ENCODE measurements around the gene FRAT1.

FRAT1 gene

DNA sequence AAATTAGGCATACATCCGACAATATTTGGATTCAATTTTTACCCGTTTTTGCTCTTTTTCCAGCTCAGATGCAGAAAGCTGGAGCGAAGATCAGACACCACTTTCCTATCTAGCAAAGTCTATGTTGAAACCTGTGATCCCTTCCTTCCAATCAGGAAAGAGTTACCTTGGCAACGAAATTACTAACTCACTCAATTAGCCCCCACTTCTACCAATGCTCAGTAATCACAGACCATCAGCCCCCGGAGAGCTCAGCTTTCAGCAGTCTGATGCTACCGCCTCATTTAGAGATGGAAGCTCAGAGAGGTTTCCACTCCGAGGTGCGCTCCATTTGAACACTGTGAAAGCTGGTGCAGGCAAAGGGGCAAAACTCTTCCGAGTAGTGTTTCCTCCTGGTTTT is 6.7 kb downstream of the FRAT1 start:
- POLR2A ChIA-PET, result interaction anchor here (1.2 kb wide), 1 partner anchor 9 kb away, joined by 3 read pairs; the partner anchor contains the start of gene FRAT2
- no peak for TF ChIP-seq ZNF571 (tag by site-specific recombination; IDR thresholded peaks at IDR 0.05)
- no peak for TF ChIP-seq ZNF174 (tag by site-specific recombination; IDR thresholded peaks at IDR 0.05)
- TF ChIP-seq, protein P1, sequence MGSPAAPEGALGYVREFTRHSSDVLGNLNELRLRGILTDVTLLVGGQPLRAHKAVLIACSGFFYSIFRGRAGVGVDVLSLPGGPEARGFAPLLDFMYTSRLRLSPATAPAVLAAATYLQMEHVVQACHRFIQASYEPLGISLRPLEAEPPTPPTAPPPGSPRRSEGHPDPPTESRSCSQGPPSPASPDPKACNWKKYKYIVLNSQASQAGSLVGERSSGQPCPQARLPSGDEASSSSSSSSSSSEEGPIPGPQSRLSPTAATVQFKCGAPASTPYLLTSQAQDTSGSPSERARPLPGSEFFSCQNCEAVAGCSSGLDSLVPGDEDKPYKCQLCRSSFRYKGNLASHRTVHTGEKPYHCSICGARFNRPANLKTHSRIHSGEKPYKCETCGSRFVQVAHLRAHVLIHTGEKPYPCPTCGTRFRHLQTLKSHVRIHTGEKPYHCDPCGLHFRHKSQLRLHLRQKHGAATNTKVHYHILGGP (tag by site-specific recombination; IDR thresholded peaks at IDR 0.05), result no peak
- no peak for TF ChIP-seq ZNF266 (tag by site-specific recombination; IDR thresholded peaks at IDR 0.05; ENCODE audit: low read depth)
- no peak for TF ChIP-seq ZNF660 (tag by site-specific recombination; IDR thresholded peaks at IDR 0.05)
- no peak for TF ChIP-seq ZNF157 (tag by site-specific recombination; IDR thresholded peaks at IDR 0.05)
- no peak for TF ChIP-seq ZNF549 (tag by site-specific recombination; IDR thresholded peaks at IDR 0.05)
- TF ChIP-seq FEZF1 (tag by site-specific recombination; IDR thresholded peaks at IDR 0.05), result no peak
- TF ChIP-seq ZNF146 (tag by site-specific recombination; IDR thresholded peaks at IDR 0.05), result no peak
- TF ChIP-seq ZNF175 (tag by site-specific recombination; IDR thresholded peaks at IDR 0.05), result no peak
- TF ChIP-seq, protein P2, sequence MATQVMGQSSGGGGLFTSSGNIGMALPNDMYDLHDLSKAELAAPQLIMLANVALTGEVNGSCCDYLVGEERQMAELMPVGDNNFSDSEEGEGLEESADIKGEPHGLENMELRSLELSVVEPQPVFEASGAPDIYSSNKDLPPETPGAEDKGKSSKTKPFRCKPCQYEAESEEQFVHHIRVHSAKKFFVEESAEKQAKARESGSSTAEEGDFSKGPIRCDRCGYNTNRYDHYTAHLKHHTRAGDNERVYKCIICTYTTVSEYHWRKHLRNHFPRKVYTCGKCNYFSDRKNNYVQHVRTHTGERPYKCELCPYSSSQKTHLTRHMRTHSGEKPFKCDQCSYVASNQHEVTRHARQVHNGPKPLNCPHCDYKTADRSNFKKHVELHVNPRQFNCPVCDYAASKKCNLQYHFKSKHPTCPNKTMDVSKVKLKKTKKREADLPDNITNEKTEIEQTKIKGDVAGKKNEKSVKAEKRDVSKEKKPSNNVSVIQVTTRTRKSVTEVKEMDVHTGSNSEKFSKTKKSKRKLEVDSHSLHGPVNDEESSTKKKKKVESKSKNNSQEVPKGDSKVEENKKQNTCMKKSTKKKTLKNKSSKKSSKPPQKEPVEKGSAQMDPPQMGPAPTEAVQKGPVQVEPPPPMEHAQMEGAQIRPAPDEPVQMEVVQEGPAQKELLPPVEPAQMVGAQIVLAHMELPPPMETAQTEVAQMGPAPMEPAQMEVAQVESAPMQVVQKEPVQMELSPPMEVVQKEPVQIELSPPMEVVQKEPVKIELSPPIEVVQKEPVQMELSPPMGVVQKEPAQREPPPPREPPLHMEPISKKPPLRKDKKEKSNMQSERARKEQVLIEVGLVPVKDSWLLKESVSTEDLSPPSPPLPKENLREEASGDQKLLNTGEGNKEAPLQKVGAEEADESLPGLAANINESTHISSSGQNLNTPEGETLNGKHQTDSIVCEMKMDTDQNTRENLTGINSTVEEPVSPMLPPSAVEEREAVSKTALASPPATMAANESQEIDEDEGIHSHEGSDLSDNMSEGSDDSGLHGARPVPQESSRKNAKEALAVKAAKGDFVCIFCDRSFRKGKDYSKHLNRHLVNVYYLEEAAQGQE (tag by site-specific recombination; IDR thresholded peaks at IDR 0.05), result no peak
- TF ChIP-seq ZNF561 (tag by site-specific recombination; IDR thresholded peaks at IDR 0.05; ENCODE audit: borderline replicate concordance), result no peak
- no peak for TF ChIP-seq ZNF341 (tag by site-specific recombination; IDR thresholded peaks at IDR 0.05; ENCODE audit: low read depth)
- TF ChIP-seq ZNF558 (tag by site-specific recombination; IDR thresholded peaks at IDR 0.05), result no peak
- TF ChIP-seq KLF8 (tag by site-specific recombination; IDR thresholded peaks at IDR 0.05), result no peak
- TF ChIP-seq IKZF3 (tag by site-specific recombination; IDR thresholded peaks at IDR 0.05), result no peak
- Histone ChIP-seq H3K27ac (ENCODE audit: extremely low read depth, low read depth, low read length) (no peak overlapping the region), H3K9me3 (ENCODE audit: control insufficient read depth, insufficient read depth, low read depth, low read length) (no peaks in the 10 kb centered on the region), H3K36me3 (ENCODE audit: control insufficient read depth in 2 of 2, insufficient read depth in 1 of 2, low read length in 2 of 2) (peaks cover 3 to 6% of the 10 kb centered on the region in 2 experiments; a peak in 2 of 3 replicates), H3K4me1 (ENCODE audit: control insufficient read depth, insufficient read depth, low read length) (peaks cover 7% of the 10 kb centered on the region), H3K4me3 (ENCODE audit: low read depth, low read length) (no peak overlapping the region)
- CTCF ChIA-PET, result interaction anchor here (0.6 to 1.8 kb wide), 2 partner anchors 47 to 815 kb away, joined by 3 to 7 read pairs; no protein-coding TSS in a partner anchor

DNA sequence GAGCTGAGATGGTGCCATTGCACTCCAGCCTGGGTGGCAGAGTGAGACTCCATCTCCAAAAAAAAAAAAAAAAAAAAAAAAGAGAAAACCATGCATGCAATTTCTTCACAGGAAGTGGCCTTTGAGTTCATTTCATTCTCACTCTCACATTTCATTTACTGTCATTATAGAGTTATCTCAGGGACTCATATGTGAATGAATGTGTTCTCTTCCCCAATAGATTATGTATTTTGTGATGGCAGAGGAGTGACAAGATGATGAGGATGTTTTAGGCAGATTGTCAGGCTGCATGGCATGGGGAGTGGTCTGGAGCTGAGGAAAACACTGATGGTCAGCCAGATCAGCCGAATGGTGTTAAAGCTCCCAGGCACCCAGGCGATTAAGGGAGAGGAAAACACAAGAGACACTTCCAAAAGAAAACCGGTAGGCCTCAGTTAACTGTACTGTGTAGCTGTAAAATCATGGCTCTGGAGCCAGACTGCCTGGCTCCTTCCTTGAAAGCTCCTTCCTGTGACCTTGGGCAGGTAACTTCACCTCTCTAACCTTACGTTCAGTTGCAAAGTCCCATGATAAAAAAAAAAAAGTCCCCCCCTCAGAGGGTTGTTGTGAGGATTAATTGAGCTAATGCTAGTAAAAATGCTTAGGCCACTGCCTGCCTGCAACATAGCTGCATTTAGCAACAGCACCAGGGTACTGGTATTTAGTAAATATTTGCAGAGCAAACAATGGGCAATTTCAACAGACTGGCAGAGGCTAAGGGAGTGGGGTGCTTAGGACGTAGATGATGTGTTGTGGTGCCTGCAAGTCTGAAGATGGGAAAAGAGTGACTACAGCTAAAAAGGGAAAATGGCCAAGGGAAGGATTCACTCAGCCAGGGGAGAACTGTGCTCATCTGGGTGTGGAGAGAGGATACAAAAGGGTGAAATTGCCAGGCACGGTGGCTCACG is 8.6 kb downstream of the FRAT1 start:
- Histone ChIP-seq H3K9me3 (ENCODE audit: control insufficient read depth, insufficient read depth, low read depth, low read length) (no peaks in the 10 kb centered on the region), H3K27ac (ENCODE audit: extremely low read depth, low read depth, low read length) (no peak overlapping the region), H3K4me3 (ENCODE audit: low read depth, low read length) (no peak overlapping the region), H3K36me3 (ENCODE audit: control insufficient read depth in 2 of 2, insufficient read depth in 1 of 2, low read length in 2 of 2) (peaks cover 3 to 12% of the 10 kb centered on the region in 2 experiments; a peak in 2 of 3 replicates), H3K4me1 (ENCODE audit: control insufficient read depth, insufficient read depth, low read length) (peaks cover 10% of the 10 kb centered on the region)
- CTCF ChIA-PET, result interaction anchor here (0.6 to 1.8 kb wide), 3 partner anchors 8 to 49 kb away, joined by 4 to 7 read pairs (median 4); no protein-coding TSS in a partner anchor
- POLR2A ChIA-PET, result interaction anchor here (0.7 to 1.1 kb wide), 2 partner anchors 8 to 20 kb away, joined by 3 read pairs; partner anchors contain the start of gene FRAT1
- TF ChIP-seq, protein P3, sequence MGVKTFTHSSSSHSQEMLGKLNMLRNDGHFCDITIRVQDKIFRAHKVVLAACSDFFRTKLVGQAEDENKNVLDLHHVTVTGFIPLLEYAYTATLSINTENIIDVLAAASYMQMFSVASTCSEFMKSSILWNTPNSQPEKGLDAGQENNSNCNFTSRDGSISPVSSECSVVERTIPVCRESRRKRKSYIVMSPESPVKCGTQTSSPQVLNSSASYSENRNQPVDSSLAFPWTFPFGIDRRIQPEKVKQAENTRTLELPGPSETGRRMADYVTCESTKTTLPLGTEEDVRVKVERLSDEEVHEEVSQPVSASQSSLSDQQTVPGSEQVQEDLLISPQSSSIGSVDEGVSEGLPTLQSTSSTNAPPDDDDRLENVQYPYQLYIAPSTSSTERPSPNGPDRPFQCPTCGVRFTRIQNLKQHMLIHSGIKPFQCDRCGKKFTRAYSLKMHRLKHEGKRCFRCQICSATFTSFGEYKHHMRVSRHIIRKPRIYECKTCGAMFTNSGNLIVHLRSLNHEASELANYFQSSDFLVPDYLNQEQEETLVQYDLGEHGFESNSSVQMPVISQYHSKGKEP (tag by site-specific recombination; IDR thresholded peaks at IDR 0.05), result no peak
- TF ChIP-seq ZNF514 (tag by site-specific recombination; IDR thresholded peaks at IDR 0.05), result no peak
- TF ChIP-seq, protein P4, sequence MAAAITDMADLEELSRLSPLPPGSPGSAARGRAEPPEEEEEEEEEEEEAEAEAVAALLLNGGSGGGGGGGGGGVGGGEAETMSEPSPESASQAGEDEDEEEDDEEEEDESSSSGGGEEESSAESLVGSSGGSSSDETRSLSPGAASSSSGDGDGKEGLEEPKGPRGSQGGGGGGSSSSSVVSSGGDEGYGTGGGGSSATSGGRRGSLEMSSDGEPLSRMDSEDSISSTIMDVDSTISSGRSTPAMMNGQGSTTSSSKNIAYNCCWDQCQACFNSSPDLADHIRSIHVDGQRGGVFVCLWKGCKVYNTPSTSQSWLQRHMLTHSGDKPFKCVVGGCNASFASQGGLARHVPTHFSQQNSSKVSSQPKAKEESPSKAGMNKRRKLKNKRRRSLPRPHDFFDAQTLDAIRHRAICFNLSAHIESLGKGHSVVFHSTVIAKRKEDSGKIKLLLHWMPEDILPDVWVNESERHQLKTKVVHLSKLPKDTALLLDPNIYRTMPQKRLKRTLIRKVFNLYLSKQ (tag by site-specific recombination; IDR thresholded peaks at IDR 0.05; ENCODE audit: borderline replicate concordance), result no peak
- TF ChIP-seq, protein P5, sequence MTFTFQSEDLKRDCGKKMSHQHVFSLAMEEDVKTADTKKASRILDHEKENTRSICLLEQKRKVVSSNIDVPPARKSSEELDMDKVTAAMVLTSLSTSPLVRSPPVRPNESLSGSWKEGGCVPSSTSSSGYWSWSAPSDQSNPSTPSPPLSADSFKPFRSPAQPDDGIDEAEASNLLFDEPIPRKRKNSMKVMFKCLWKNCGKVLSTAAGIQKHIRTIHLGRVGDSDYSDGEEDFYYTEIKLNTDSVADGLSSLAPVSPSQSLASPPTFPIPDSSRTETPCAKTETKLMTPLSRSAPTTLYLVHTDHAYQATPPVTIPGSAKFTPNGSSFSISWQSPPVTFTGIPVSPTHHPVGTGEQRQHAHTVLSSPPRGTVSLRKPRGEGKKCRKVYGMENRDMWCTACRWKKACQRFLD (tag by site-specific recombination; IDR thresholded peaks at IDR 0.05), result no peak
